HepG2 (cell line): ENCODE data around the gene CD46. TPM values are rescaled to one million over a fixed set of nuclear protein-coding genes. Genes with fewer than 3 reads are reported as not detected.

Source experiments
- BRF2 ChIP-seq: sonication (generic); formaldehyde crosslinking; IDR thresholded peaks from 2 replicates; pipeline ENCODE4 v1.8.1; 2022; ENCODE audit warnings: mild to moderate bottlenecking, missing genetic modification reagents
- CBX5 ChIP-seq: sonication (generic); formaldehyde crosslinking; IDR thresholded peaks from 2 replicates; pipeline ENCODE4 v1.4.0; 2020; ENCODE audit warnings: missing genetic modification reagents, borderline replicate concordance
- ETS1 ChIP-seq: sonication (generic); formaldehyde crosslinking; IDR thresholded peaks from 2 replicates; pipeline ENCODE4 v1.4.0; 2020; ENCODE audit warnings: missing genetic modification reagents
- FOXP4 ChIP-seq: sonication (generic); formaldehyde crosslinking; IDR thresholded peaks from 2 replicates; pipeline ENCODE4 v1.4.0; 2020; ENCODE audit warnings: missing genetic modification reagents
- HOXD1 ChIP-seq: sonication (generic); formaldehyde crosslinking; IDR thresholded peaks from 2 replicates; pipeline ENCODE4 v1.5.0; 2020; ENCODE audit warnings: missing genetic modification reagents
- KDM5A ChIP-seq: fragments of 200-600 bp; sonication (generic); IDR thresholded peaks from 2 replicates; pipeline ENCODE4 v1.7.0; 2018; ENCODE audit warnings: antibody characterized with exemption, mild to moderate bottlenecking, low read length, borderline replicate concordance
- MTF1 ChIP-seq: sonication (generic); formaldehyde crosslinking; IDR thresholded peaks from 2 replicates; pipeline ENCODE4 v1.5.0; 2020; ENCODE audit warnings: missing genetic modification reagents
- SAP130 ChIP-seq: IDR thresholded peaks from 2 replicates; pipeline ENCODE4 v1.6.1; 2016; ENCODE audit warnings: low read depth
- SATB2 ChIP-seq: sonication (generic); formaldehyde crosslinking; IDR thresholded peaks from 2 replicates; pipeline ENCODE4 v1.5.0; 2020; ENCODE audit warnings: missing genetic modification reagents
- ZMYM4 ChIP-seq: sonication (generic); formaldehyde crosslinking; IDR thresholded peaks from 2 replicates; pipeline ENCODE4 v1.8.1; 2023; ENCODE audit warnings: mild to moderate bottlenecking, missing genetic modification reagents
- ZNF224 ChIP-seq: sonication (generic); formaldehyde crosslinking; IDR thresholded peaks from 2 replicates; pipeline ENCODE4 v1.5.0; 2020; ENCODE audit warnings: mild to moderate bottlenecking, missing genetic modification reagents
- ZNF318 ChIP-seq: sonication (generic); formaldehyde crosslinking; IDR thresholded peaks from 2 replicates; pipeline ENCODE4 v1.4.0; 2020; ENCODE audit warnings: mild to moderate bottlenecking, missing genetic modification reagents
- ZNF670 ChIP-seq: sonication (generic); formaldehyde crosslinking; IDR thresholded peaks from 2 replicates; pipeline ENCODE4 v1.8.0; 2022; ENCODE audit warnings: mild to moderate bottlenecking, missing genetic modification reagents, borderline replicate concordance
- ZNF776 ChIP-seq: sonication (generic); formaldehyde crosslinking; IDR thresholded peaks from 2 replicates; pipeline ENCODE4 v1.4.0; 2020; ENCODE audit warnings: mild to moderate bottlenecking, missing genetic modification reagents
- polyA plus RNA-seq, 8 experiments: library from polyadenylated mRNA; depleted of rRNA in 3 of 8; stranded (reverse) in 7 of 8; unstranded in 1 of 8; fragments of >200 nt; fragmentation: Illumina TruSeq in 4 of 8; extraction: Trizol in 4 of 8; gene quantifications; 2 replicates each; pipeline versions ENCODE4 v1.2.1 to v1.2.3, GENCODE V29; 2011 to 2016; ENCODE audit warnings: low read depth in 4 of 8, missing spikeins in 1 of 8, mixed read lengths in 1 of 8; ENCODE audit not compliant: insufficient read depth in 1 of 8
- total RNA-seq, 5 experiments: library from RNA; depleted of rRNA; stranded (reverse); fragments of >200 nt; fragmentation: Illumina TruSeq; extraction: Trizol; gene quantifications; 2 replicates each; pipeline ENCODE4 v1.2.3, GENCODE V29; 2016; ENCODE audit warnings: low read depth in 1 of 5

The CD46 gene
- total and polyA plus RNA-seq, 2 of the 13 experiments (the other 11 are each of a cell fraction or from before 2014, with no cell fraction given), result 130 to 277 TPM

- TF ChIP-seq FOXP4 (CRISPR knock-in tag) (no peak; the same call in 1 of the 2 replicates), BRF2 (no peak), ZNF670 (CRISPR knock-in tag) (no peak), HOXD1 (CRISPR knock-in tag) (peak; percentile 16; the same call in 1 of the 2 replicates), KDM5A (0 out of 2 replicates have a peak, but pooled peaks have one; percentile 14), SAP130 (CRISPR knock-in tag) (peak; percentile 97), ETS1 (CRISPR knock-in tag) (0 out of 2 replicates have a peak, but pooled peaks have one; percentile 78), ZMYM4 (CRISPR knock-in tag) (peak; percentile 70), ZNF776 (CRISPR knock-in tag) (no peak), SATB2 (CRISPR knock-in tag) (no peak), MTF1 (CRISPR knock-in tag) (0 out of 2 replicates have a peak, but pooled peaks have one; percentile 22), ZNF224 (CRISPR knock-in tag) (peak; percentile 43; the same call in 1 of the 2 replicates), ZNF318 (CRISPR knock-in tag) (peak; percentile 90), CBX5 (CRISPR knock-in tag) (peak; percentile 72; the same call in 1 of the 2 replicates)
Measured at GRCh38 chr1:207752456-207752998, 673 bp downstream of the CD46 start (continued).
